HUES64 (cell line): ENCODE measurements around the gene STIM1.
"Not testable (repeated sequence)": the region's sequence is repeated elsewhere in the genome, so short reads cannot be mapped to it uniquely, and the experiment has no call there.

Source experiments
- H3K27ac ChIP-seq: 2 replicates; pipeline ENCODE4 v1.7.0; 2013; ENCODE audit warnings: low read depth, low read length, inconsistent platforms
- H3K27me3 ChIP-seq: 2 replicates; pipeline ENCODE4 v1.6.1; 2013; ENCODE audit warnings: mild to moderate bottlenecking, low read length; ENCODE audit not compliant: insufficient read depth
- H3K36me3 ChIP-seq: 2 replicates; pipeline ENCODE4 v1.6.1; 2013; ENCODE audit warnings: mild to moderate bottlenecking, low read length; ENCODE audit not compliant: insufficient read depth
- H3K4me1 ChIP-seq: 2 replicates; pipeline ENCODE4 v1.6.1; 2013; ENCODE audit warnings: mild to moderate bottlenecking, low read length, moderate library complexity; ENCODE audit not compliant: insufficient read depth
- H3K4me3 ChIP-seq: 2 replicates; pipeline ENCODE4 v1.5.1; 2013; ENCODE audit warnings: mild to moderate bottlenecking, low read length, moderate library complexity
- H3K9ac ChIP-seq: 2 replicates; pipeline ENCODE4 v1.6.1; 2013; ENCODE audit warnings: mild to moderate bottlenecking, low read depth, low read length
- H3K9me3 ChIP-seq: 2 replicates; pipeline ENCODE4 v1.6.1; 2013; ENCODE audit warnings: low read depth, low read length; ENCODE audit not compliant: insufficient read depth
- WGBS: fragments of 150-250, 120-280 bp; methylation state at CpG from one replicate; pipeline ENCODE4 v1.1.7; 2013; ENCODE audit warnings: missing lambda C conversion rate; 5-methylcytosine and 5-hydroxymethylcytosine counted together

STIM1 gene

DNA sequence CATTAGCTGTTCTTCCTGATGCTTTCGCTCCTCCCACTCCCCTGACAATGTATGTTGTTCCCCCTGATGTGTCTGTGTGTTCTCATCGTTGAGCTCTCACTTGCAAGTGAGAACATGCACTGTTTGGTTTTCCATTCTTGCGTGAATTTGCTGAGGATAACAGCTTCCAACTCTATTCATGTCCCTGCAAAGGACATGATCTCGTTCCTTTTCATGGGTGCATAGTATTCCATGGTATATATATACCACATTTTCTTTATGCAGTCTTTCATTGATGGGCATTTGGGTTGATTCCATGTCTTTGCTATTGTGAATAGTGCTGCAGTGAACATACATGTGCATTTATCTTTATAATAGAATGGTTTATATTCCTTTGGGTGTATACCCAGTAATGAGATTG is 180.5 kb downstream of the STIM1 start:
- no peaks in the 10 kb centered on the region for H3K36me3 ChIP-seq
- H3K4me3 ChIP-seq: no peak overlapping the region
- WGBS: 97% methylated on average over 3 of the region's 4 CpGs
- H3K4me1 ChIP-seq: no peaks in the 10 kb centered on the region
- no peak overlapping the region for H3K9ac ChIP-seq
- H3K9me3 ChIP-seq: peaks cover 18% of the 10 kb centered on the region; the same call in 1 of the 2 replicates
- no peak overlapping the region for H3K27ac ChIP-seq
- H3K27me3 ChIP-seq: no peaks in the 10 kb centered on the region

DNA sequence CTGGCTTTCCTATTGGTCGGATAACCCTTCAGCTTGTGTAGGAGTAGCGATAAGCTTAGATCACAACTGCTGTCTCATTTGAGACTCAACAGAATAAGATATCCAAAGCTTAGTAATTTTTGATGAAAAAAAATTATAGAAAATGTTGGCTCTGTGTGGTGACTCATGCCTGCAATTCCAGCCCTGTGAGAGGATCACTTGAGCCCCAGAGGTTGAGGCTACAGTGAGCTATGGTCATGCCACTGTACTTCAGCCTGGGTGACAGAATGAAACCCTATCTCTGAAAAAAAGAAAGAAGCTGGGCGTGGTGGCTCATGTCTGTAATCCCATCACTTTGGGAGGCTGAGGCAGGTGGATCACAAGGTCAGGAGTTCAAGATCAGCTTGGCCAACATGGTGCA is 183.5 kb downstream of the STIM1 start:
- no peak overlapping the region for H3K9ac ChIP-seq
- peaks cover 9% of the 10 kb centered on the region; the same call in 1 of the 2 replicates for H3K9me3 ChIP-seq
- H3K27me3 ChIP-seq: no peaks in the 10 kb centered on the region
- no peaks in the 10 kb centered on the region for H3K4me1 ChIP-seq
- H3K36me3 ChIP-seq: no peaks in the 10 kb centered on the region
- H3K4me3 ChIP-seq: no peak overlapping the region
- no peak overlapping the region for H3K27ac ChIP-seq
- 83% methylated on average over 1 of the region's 3 CpGs for WGBS

DNA sequence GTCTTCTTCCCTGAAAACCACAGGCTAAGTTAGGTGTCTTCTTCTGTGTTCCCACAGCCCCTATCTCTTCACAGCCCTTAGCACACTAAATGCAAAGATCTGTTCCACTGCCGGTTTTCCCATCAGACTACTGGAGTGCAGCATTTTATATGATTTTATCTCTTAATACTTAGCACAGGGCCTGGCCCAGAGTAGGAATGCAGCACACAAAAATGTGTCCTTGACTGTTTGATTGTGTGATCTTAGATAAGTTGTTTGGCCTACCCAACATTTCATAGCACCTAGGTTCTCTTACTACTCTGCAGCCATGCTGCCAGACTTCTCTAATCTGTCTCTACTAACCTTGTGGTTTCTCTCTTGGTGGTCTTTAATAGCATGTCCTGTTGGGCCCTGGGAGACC is 185.0 kb downstream of the STIM1 start:
- Histone ChIP-seq H3K36me3 (no peaks in the 10 kb centered on the region), H3K4me3 (no peak overlapping the region), H3K27me3 (no peaks in the 10 kb centered on the region), H3K9ac (no peak overlapping the region), H3K4me1 (no peaks in the 10 kb centered on the region), H3K27ac (no peak overlapping the region), H3K9me3 (peaks cover 6% of the 10 kb centered on the region; the same call in 1 of the 2 replicates)
- 89% methylated on average over 1 of the region's 1 CpG for WGBS

DNA sequence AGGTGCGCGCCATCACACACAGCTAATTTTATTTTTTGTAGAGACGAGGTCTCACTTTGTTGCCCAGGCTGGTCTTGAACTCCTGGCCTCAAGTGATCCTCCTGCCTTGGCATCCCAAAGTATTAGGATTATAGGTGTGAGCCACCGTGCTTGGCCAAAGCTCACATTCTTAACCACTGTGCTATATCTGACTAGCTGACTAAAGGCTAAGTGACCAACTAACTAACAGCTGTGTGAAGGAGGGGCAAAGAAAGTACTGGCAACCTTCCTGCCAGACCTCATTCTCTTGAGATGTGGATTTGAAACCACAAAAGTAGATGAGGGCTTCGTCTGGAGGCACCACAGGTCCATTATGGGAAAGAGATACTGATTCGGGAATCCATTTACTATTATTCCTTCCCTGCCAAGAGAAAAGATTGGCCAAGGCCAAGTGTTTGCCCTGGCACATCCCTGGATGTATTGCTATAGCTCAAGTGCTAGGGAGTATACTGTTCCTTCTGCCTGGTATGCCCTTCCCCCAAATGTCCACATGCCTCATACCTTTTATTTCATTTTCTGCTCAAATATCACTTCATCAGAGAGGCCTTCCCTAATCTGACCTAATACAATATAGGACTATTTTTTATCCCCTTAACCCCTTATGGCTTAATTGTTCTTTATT is 186.4 kb downstream of the STIM1 start:
- no peaks in the 10 kb centered on the region for H3K27me3 ChIP-seq
- WGBS: 90% methylated on average over 6 of the region's 6 CpGs
- no peaks in the 10 kb centered on the region for H3K9me3 ChIP-seq
- no peaks in the 10 kb centered on the region for H3K36me3 ChIP-seq
- no peak overlapping the region for H3K4me3 ChIP-seq
- H3K4me1 ChIP-seq: no peaks in the 10 kb centered on the region
- H3K9ac ChIP-seq: no peak overlapping the region
- no peak overlapping the region for H3K27ac ChIP-seq

DNA sequence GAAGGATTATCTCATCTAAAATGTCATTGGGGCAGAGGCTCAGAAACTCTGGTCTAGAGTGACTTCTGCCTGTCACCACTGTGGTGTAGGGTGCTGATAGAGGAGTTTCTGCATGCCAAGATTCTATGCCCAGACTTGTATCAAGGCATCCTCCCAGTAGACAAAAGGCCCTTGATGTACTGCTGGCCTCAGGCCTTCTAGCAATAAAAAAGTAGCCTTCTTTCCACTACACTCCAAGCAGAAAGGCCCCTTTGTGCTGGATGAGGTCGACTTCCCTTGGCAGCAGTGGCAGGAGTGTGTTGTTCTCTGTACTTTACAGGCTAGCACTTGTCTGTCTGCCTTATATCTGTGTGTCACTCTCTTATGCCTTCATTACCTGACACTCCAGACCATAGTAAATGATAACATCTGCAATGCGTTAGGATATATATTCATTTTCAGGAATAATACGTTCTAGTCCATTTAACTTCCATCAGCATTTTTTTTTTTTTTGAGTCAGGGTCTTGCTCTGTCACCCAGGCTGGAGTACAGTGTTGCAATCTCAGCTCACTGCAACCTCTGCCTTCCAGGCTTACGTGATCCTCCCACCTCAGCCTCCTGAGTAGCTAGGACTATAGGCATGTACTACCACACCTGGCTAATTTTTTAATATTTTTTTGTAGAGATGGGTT is 189.6 kb downstream of the STIM1 start:
- H3K4me3 ChIP-seq: no peak overlapping the region
- H3K27ac ChIP-seq: no peak overlapping the region
- H3K36me3 ChIP-seq: no peaks in the 10 kb centered on the region
- no peak overlapping the region for H3K9ac ChIP-seq
- no peaks in the 10 kb centered on the region for H3K27me3 ChIP-seq
- H3K9me3 ChIP-seq: no peaks in the 10 kb centered on the region
- 72% methylated on average over 4 of the region's 4 CpGs for WGBS
- no peaks in the 10 kb centered on the region for H3K4me1 ChIP-seq

- H3K36me3 ChIP-seq: no peaks in the 10 kb centered on the region
- no peaks in the 10 kb centered on the region for H3K9me3 ChIP-seq
- H3K4me3 ChIP-seq: no peak overlapping the region
- no peak overlapping the region for H3K27ac ChIP-seq
- H3K4me1 ChIP-seq: no peaks in the 10 kb centered on the region
- no peaks in the 10 kb centered on the region for H3K27me3 ChIP-seq
- no peak overlapping the region for H3K9ac ChIP-seq
These were observed 192.9 kb downstream of the STIM1 start for GRCh38 chr11:4048340-4048739.

DNA sequence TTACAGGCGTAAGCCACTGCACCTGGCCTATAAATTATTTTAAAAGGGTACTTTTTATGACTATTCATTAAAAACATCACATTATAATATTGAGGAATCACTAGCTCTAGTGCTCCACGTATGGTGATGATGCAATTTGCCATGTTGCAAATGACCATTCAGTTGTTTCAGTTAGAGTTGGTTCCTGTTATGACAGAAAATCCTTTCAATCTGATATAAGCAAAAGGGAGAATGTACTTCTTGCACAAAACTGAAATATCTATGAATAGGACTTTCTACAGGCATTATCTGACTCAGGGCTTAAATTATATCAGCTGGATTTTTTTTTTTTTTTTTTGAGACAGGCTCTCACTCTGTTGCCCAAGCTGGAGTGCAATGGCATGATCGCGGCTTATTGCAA is 193.5 kb downstream of the STIM1 start:
- Histone ChIP-seq H3K27me3 (no peaks in the 10 kb centered on the region), H3K4me3 (no peak overlapping the region), H3K9me3 (no peaks in the 10 kb centered on the region), H3K36me3 (no peaks in the 10 kb centered on the region), H3K9ac (no peak overlapping the region), H3K27ac (no peak overlapping the region), H3K4me1 (no peaks in the 10 kb centered on the region)
- WGBS: 100% methylated on average over 2 of the region's 4 CpGs

DNA sequence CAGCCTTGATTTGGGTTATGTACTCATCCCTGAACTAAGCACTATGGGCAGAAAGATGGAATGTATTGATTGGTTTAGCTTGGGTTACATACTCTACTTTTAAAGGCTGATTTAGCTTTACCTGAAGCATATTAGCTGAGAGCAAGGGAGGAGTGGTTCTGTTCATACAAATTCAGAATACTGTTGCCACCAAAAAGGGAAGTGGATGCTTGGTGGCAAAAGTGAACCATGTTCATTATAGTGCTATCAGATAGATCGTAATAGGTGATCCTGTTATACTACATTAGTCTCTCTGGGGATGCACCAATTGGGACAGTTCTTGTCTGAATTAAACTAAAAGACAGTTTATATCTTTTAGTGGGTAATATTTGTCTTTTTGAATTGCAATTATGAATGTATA is 194.7 kb downstream of the STIM1 start:
- H3K27ac ChIP-seq: no peak overlapping the region
- H3K4me3 ChIP-seq: no peak overlapping the region
- H3K9me3 ChIP-seq: no peaks in the 10 kb centered on the region
- H3K9ac ChIP-seq: no peak overlapping the region
- no peaks in the 10 kb centered on the region for H3K36me3 ChIP-seq
- H3K27me3 ChIP-seq: no peaks in the 10 kb centered on the region
- no peaks in the 10 kb centered on the region for H3K4me1 ChIP-seq
- WGBS: 100% methylated on average over 1 of the region's 1 CpG

DNA sequence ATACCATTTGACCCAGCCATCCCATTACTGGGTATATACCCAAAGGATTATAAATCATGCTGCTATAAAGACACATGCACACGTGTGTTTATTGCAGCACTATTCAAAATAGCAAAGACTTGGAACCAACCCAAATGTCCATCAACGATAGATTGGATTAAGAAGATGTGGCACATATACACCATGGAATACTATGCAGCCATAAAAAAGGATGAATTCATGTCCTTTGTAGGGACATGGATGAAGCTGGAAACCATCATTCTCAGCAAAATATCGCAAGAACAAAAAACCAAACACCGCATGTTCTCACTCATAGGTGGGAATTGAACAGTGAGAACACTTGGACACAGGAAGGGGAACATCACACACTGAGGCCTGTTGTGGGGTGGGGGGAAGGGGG is 197.7 kb downstream of the STIM1 start:
- H3K27ac ChIP-seq, H3K27me3 ChIP-seq, H3K4me3 ChIP-seq, H3K9ac ChIP-seq, H3K4me1 ChIP-seq, H3K9me3 ChIP-seq, H3K36me3 ChIP-seq: not testable (repeated sequence)
- 96% methylated on average over 2 of the region's 4 CpGs for WGBS

GRCh38 chr11:4054643-4055042 is 199.2 kb downstream of the STIM1 start:
- Histone ChIP-seq H3K36me3 (no peaks in the 10 kb centered on the region), H3K4me3 (no peak overlapping the region), H3K9ac (no peak overlapping the region), H3K27me3 (no peaks in the 10 kb centered on the region), H3K9me3 (no peaks in the 10 kb centered on the region), H3K4me1 (no peaks in the 10 kb centered on the region; the same call in 1 of the 2 replicates), H3K27ac (no peak overlapping the region)
- 98% methylated on average over 1 of the region's 1 CpG for WGBS

DNA sequence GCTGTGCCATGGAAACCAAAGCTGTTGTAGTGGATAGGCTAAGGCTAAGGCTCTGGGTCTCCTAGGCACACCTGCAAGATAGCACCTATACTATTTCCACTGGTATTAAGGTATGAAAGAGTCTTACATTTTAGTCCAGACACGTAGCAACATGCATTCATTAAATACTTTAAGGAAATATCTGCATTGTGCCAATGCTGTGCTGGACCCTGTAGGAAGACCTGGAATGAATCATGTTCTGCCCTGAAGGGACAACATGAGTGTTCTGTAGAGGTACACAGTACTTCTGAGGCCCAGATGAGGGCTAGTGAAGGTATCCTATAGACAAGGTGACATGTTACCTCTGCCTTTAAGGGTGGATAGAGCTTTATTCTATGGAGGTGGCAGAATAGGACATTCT is 204.0 kb downstream of the STIM1 start:
- no peaks in the 10 kb centered on the region for H3K9me3 ChIP-seq
- H3K27ac ChIP-seq: no peak overlapping the region
- H3K4me1 ChIP-seq: no peaks in the 10 kb centered on the region; the same call in 1 of the 2 replicates
- H3K27me3 ChIP-seq: no peaks in the 10 kb centered on the region
- H3K36me3 ChIP-seq: no peaks in the 10 kb centered on the region
- H3K4me3 ChIP-seq: no peak overlapping the region
- H3K9ac ChIP-seq: no peak overlapping the region
- no CpG with 5 or more reads among the region's 1 CpG for WGBS
